ENCODE results near the gene MLST8. TPM values are rescaled to one million over a fixed set of nuclear protein-coding genes. Genes with fewer than 3 reads are reported as not detected.
"Not testable (repeated sequence)": the region's sequence is repeated elsewhere in the genome, so short reads cannot be mapped to it uniquely, and the experiment has no call there.

Gene MLST8
- total and polyA plus RNA-seq, 4 donors: 10.6 to 80.9 (median 52.9) TPM

DNA sequence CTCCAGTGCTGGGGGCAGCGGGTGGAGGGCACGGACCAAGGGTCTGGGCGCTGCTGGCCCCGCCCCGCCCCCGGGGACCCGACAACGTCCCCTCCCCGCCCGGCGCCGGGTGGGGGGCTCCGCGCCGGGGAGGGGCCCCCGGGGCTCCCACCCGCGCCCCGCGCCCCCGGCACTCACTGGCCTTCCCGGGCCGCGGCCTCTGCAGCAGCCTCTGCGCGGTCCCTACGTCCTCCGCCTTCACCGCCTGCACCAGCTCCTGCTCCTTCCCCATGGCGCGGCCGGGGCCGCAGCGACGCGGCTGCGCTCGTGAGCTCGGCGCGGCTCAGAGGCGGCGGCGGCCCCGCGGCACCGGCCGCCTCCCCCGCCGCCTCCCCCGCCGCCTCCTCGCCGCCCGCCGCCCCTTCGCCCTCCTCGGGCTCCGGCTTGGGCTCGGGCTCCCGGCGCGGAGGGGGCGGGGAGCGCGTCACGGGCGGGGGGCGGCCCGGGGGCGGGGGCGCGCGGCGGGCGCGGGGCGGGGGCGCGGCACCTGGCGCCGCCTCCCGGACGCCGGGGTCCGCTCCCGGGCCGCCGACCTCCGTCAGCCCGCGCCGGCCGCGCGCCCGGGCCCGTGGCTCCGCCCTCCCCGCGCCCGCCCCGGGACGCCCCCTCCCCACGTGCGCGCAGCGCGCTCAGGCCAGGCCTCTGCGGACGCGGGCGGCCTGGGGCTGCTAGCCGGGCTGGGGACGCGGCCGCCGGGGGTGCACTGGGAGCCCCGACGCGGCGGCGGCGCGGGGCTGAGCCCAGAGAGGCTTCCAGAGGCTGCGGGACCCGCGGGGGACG is 8.9 kb upstream of the MLST8 start, which contains the start of gene CASKIN1:
Gene CASKIN1, minus strand, starts transcription at position 444 of the 819 bp plus-strand sequence. Its CDS starts 173 bp downstream, at position 271.
- DNase-seq (ENCODE audit: low read depth in 4 of 6, low spot score in 6 of 6): peak in 2 of 6 donors; percentile 60 to 72
- WGBS (ENCODE audit: insufficient coverage): under 1% methylated on average over 102 of the region's 129 CpGs
- peak within 1 kb of the TSS; percentile 36 for H3K4me3 ChIP-seq (ENCODE audit: low read depth, low read length)
- no peaks in the 10 kb centered on the region for H3K9me3 ChIP-seq (ENCODE audit: control insufficient read depth, insufficient read depth, low read length)
- peaks cover 39% of the 10 kb centered on the region for H3K4me1 ChIP-seq (ENCODE audit: control insufficient read depth, insufficient read depth, low read length)
- peaks cover 3% of the 10 kb centered on the region for H3K27me3 ChIP-seq (ENCODE audit: control insufficient read depth, insufficient read depth, low read length)
- H3K36me3 ChIP-seq (ENCODE audit: control insufficient read depth, insufficient read depth, low read length): peaks cover 30% of the 10 kb centered on the region
- H3K27ac ChIP-seq (ENCODE audit: low read depth, low read length): no peak within 1 kb of the TSS

DNA sequence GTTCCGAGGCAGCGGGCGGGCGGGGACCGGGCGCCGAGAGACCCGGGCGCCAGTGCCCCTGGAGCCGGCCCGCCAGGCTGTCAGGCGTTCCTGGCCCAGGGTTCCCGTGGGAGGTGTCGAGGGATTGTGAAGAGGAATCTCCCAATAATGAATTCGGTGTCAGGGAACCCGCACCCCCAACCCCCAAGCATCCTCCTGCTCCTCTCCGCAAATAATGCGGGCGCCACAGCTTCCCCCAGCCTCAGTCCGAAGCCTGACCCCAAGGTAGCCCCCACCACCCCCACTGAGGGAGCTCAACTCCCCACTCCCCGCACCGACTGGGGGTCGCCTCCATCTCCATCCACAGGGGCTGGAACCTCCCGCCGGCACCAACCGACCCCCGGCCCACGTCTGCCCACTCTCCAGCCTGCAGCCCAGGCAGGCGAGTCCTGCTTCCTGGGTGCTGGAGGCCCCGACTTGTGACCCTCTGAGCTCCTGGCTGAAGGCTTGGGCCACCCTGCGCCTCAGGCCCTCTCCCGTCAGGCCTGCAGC is 8.2 kb upstream of the MLST8 start:
- Histone ChIP-seq H3K27me3 (ENCODE audit: control insufficient read depth, insufficient read depth, low read length) (peaks cover 3% of the 10 kb centered on the region), H3K4me3 (ENCODE audit: low read depth, low read length) (no peak overlapping the region), H3K27ac (ENCODE audit: low read depth, low read length) (no peak overlapping the region), H3K4me1 (ENCODE audit: control insufficient read depth, insufficient read depth, low read length) (peaks cover 33% of the 10 kb centered on the region), H3K36me3 (ENCODE audit: control insufficient read depth, insufficient read depth, low read length) (peaks cover 24% of the 10 kb centered on the region), H3K9me3 (ENCODE audit: control insufficient read depth, insufficient read depth, low read length) (no peaks in the 10 kb centered on the region)
- 22% methylated on average over 25 of the region's 32 CpGs for WGBS (ENCODE audit: insufficient coverage)
- DNase-seq (ENCODE audit: low read depth in 4 of 6, low spot score in 6 of 6): no peak

DNA sequence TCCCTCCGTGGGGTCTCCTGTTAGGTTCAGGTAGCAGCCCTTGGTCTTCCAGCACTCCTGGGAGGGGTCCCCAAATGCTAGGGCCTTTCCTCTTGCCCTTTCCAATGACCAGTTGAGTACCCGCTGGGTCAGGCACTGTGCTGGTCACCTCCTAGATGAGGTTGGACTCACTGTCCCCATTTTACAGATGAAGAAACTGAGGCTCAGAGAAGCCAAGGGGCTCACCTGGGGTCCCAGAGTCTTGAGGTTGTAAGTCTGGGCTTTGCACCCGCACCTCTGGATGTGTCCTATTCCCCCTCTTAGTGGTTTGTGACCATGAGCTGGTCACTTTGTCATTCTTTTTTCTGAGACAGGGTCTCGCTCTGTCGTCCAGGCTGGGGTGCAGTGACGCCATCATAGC is 7.5 kb upstream of the MLST8 start:
- H3K27me3 ChIP-seq (ENCODE audit: control insufficient read depth, insufficient read depth, low read length): peaks cover 3% of the 10 kb centered on the region
- H3K4me3 ChIP-seq (ENCODE audit: low read depth, low read length): no peak overlapping the region
- 80% methylated on average over 5 of the region's 6 CpGs for WGBS (ENCODE audit: insufficient coverage)
- peaks cover 17% of the 10 kb centered on the region for H3K36me3 ChIP-seq (ENCODE audit: control insufficient read depth, insufficient read depth, low read length)
- no peaks in the 10 kb centered on the region for H3K9me3 ChIP-seq (ENCODE audit: control insufficient read depth, insufficient read depth, low read length)
- peaks cover 29% of the 10 kb centered on the region for H3K4me1 ChIP-seq (ENCODE audit: control insufficient read depth, insufficient read depth, low read length)
- H3K27ac ChIP-seq (ENCODE audit: low read depth, low read length): no peak overlapping the region
- no peak for DNase-seq (ENCODE audit: low read depth in 4 of 6, low spot score in 6 of 6)

DNA sequence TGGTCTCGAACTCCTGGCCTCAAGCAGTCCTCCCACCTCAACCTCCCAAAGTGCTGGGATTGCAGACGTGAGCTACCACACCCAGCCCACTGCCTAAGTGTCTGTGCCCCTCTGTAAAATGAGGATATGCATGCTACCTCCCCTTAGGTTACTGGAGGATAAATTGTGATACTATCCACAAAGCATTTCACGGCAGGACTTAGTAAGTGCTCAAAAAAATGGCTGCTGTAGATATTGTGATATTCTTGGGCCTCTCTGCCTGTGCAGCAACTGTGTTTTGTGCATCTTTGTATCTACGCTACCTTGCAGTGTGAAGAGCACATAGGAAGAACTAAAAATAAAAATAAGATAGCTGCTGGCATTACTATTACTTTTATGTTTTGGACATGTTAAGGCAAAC is 7.0 kb upstream of the MLST8 start:
- no peak for DNase-seq (ENCODE audit: low read depth in 4 of 6, low spot score in 6 of 6)
- H3K36me3 ChIP-seq (ENCODE audit: control insufficient read depth, insufficient read depth, low read length): peaks cover 14% of the 10 kb centered on the region
- no peaks in the 10 kb centered on the region for H3K9me3 ChIP-seq (ENCODE audit: control insufficient read depth, insufficient read depth, low read length)
- WGBS (ENCODE audit: insufficient coverage): no CpG with 5 or more reads among the region's 4 CpGs
- H3K27ac ChIP-seq (ENCODE audit: low read depth, low read length): no peak overlapping the region
- H3K4me1 ChIP-seq (ENCODE audit: control insufficient read depth, insufficient read depth, low read length): peaks cover 29% of the 10 kb centered on the region
- H3K4me3 ChIP-seq (ENCODE audit: low read depth, low read length): no peak overlapping the region
- peaks cover 3% of the 10 kb centered on the region for H3K27me3 ChIP-seq (ENCODE audit: control insufficient read depth, insufficient read depth, low read length)

DNA sequence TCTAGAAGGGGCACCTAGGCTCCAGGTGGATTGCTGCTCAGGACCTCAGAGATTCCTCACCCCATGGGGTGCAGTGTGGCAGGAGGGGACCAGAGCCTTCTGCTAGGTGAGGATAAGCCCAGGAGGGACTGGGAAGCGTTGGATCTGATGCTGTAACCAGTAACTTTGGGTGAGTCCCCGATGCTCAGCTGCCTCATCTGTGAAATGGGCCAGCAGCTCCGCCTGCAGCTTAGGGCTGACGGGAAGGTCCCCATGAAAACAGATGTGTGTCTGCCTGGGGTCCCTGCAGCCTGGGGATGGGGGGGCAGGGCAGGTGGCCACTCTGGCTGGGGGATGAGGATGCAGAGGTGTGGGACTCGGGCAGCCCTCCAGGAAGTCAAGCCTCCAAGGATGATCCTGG is 6.2 kb upstream of the MLST8 start:
- H3K4me1 ChIP-seq (ENCODE audit: control insufficient read depth, insufficient read depth, low read length): peaks cover 23% of the 10 kb centered on the region
- peaks cover 7% of the 10 kb centered on the region for H3K36me3 ChIP-seq (ENCODE audit: control insufficient read depth, insufficient read depth, low read length)
- H3K27ac ChIP-seq (ENCODE audit: low read depth, low read length): no peak overlapping the region
- peaks cover 3% of the 10 kb centered on the region for H3K27me3 ChIP-seq (ENCODE audit: control insufficient read depth, insufficient read depth, low read length)
- H3K4me3 ChIP-seq (ENCODE audit: low read depth, low read length): no peak overlapping the region
- DNase-seq (ENCODE audit: low read depth in 4 of 6, low spot score in 6 of 6): no peak
- 76% methylated on average over 5 of the region's 5 CpGs for WGBS (ENCODE audit: insufficient coverage)
- no peaks in the 10 kb centered on the region for H3K9me3 ChIP-seq (ENCODE audit: control insufficient read depth, insufficient read depth, low read length)

DNA sequence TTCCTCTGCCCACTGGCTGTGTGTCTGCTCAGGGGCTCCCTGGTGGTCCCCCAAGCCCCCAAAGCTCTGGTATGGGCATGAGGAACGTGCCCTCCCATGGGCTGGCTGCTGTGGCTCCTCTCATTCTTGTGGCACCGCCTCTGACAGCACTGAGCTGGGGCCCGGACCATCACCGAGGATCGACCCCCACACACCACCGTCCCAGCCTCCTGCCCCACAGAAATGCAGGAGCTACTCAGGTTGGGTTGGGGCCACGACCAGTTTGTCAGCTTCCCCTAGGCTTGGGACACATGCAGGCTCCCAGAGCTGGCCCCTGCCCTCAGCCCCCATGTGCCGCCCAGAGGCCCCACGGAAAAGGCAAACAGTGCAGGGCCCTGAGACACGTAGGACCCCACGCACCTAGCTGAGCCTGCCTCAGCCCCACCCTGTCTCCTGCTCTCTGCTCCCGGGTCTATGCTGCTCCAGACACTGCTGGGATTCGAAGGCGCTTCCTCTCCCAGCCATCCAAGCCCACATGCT is 5.6 kb upstream of the MLST8 start:
- DNase-seq (ENCODE audit: low read depth in 4 of 6, low spot score in 6 of 6): no peak
- Histone ChIP-seq H3K9me3 (ENCODE audit: control insufficient read depth, insufficient read depth, low read length) (no peaks in the 10 kb centered on the region), H3K36me3 (ENCODE audit: control insufficient read depth, insufficient read depth, low read length) (peaks cover under 1% of the 10 kb centered on the region), H3K27me3 (ENCODE audit: control insufficient read depth, insufficient read depth, low read length) (peaks cover 3% of the 10 kb centered on the region), H3K4me3 (ENCODE audit: low read depth, low read length) (no peak overlapping the region), H3K27ac (ENCODE audit: low read depth, low read length) (no peak overlapping the region), H3K4me1 (ENCODE audit: control insufficient read depth, insufficient read depth, low read length) (peaks cover 20% of the 10 kb centered on the region)
- WGBS (ENCODE audit: insufficient coverage): 62% methylated on average over 14 of the region's 14 CpGs

DNA sequence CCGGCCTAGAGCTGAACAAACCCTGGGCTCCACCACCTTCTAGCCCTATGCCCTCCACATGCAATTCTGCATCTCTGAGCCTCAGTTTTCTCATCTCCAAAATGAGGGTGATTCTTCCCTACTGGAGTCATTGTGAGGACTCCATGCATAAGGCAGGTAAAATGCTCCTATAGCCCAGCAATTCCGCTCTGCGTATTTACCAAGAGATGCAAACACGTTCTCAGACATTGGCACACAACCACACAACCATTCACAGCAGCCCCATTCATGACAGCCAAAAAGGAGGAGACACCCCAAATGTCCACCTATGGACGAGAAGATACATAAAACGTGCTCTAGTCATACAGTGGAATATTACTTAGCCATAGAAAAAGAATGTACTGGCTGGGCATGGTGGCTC is 4.9 kb upstream of the MLST8 start:
- Histone ChIP-seq H3K27ac (ENCODE audit: low read depth, low read length) (no peak overlapping the region), H3K9me3 (ENCODE audit: control insufficient read depth, insufficient read depth, low read length) (no peaks in the 10 kb centered on the region), H3K4me3 (ENCODE audit: low read depth, low read length) (no peak overlapping the region), H3K36me3 (ENCODE audit: control insufficient read depth, insufficient read depth, low read length) (no peaks in the 10 kb centered on the region), H3K27me3 (ENCODE audit: control insufficient read depth, insufficient read depth, low read length) (peaks cover 3% of the 10 kb centered on the region), H3K4me1 (ENCODE audit: control insufficient read depth, insufficient read depth, low read length) (peaks cover 18% of the 10 kb centered on the region)
- 81% methylated on average over 4 of the region's 6 CpGs for WGBS (ENCODE audit: insufficient coverage)
- no peak for DNase-seq (ENCODE audit: low read depth in 4 of 6, low spot score in 6 of 6)

DNA sequence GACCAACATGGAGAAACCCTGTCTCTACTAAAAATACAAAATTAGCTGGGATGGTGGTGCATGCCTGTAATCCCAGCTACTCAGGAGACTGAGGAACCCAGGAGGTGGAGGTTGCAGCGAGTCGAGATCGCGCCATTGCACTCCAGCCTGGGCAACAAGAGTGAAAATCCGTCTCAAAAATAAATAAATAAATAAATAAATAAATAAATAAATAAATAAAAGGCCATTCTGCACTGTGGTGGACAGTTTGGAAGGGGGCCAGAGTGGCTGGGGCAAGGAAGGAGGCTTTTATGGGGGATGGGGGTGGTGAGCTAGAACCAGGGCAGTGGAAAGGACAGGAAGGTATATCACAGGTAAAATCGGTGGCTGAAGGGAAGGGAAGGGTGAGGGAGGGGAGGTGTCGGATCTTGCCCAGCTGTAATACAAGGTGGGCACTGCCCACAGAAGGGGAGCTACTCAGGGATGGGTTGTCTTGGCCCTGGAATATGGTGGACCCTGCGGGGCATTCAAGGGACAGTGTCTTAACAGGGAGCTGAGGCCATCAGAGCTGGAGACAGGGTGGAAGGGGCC is 2.0 kb upstream of the MLST8 start:
- Histone ChIP-seq H3K4me1 (ENCODE audit: control insufficient read depth, insufficient read depth, low read length) (peaks cover 27% of the 10 kb centered on the region), H3K36me3 (ENCODE audit: control insufficient read depth, insufficient read depth, low read length) (peaks cover 22% of the 10 kb centered on the region)
- WGBS (ENCODE audit: insufficient coverage): 100% methylated on average over 3 of the region's 8 CpGs
- not testable (repeated sequence) for H3K9me3 ChIP-seq (ENCODE audit: control insufficient read depth, insufficient read depth, low read length); H3K27me3 ChIP-seq (ENCODE audit: control insufficient read depth, insufficient read depth, low read length); DNase-seq (ENCODE audit: low read depth in 4 of 6, low spot score in 6 of 6); H3K27ac ChIP-seq (ENCODE audit: low read depth, low read length); H3K4me3 ChIP-seq (ENCODE audit: low read depth, low read length)

DNA sequence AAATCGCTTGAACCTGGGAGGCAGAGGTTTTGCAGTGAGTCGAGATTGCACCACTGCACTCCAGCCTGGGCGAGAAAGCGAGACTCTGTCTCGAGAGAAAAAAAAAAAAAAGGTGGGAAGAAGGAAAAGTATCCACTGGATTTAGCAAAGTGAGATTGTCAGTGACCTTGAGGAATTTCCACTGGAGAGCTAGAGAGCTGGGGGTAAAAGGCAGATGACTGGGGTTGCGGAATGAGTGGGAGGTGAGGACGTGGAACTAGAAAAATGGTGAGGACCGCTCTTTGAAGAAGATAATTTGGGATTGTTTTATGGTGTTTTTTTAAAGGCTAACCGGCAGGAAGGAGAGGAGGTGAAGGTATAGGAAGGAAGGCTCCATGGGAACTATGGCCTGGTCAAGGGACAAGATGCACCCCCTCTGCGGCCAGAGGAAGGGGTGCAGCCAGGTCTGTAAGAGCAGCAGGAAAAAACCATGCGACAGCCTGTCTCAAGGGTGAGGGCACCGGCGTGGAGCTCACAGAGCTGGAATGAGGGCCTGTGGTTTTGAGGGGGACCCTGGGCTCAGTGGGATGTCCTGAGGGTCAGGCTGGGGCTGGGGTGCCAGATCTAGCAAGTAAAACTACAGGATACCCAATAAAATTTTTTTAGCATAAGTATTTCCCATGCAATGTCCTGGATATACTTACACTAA is 694 bp upstream of the MLST8 start:
- Histone ChIP-seq H3K9me3 (ENCODE audit: control insufficient read depth, insufficient read depth, low read length) (no peaks in the 10 kb centered on the region), H3K27ac (ENCODE audit: low read depth, low read length) (peak overlapping the region; percentile 95), H3K4me1 (ENCODE audit: control insufficient read depth, insufficient read depth, low read length) (peaks cover 28% of the 10 kb centered on the region), H3K36me3 (ENCODE audit: control insufficient read depth, insufficient read depth, low read length) (peaks cover 35% of the 10 kb centered on the region), H3K4me3 (ENCODE audit: low read depth, low read length) (peak overlapping the region; percentile 90), H3K27me3 (ENCODE audit: control insufficient read depth, insufficient read depth, low read length) (no peaks in the 10 kb centered on the region)
- no peak for DNase-seq (ENCODE audit: low read depth in 4 of 6, low spot score in 6 of 6)
- 88% methylated on average over 9 of the region's 13 CpGs for WGBS (ENCODE audit: insufficient coverage)

All from spinal cord (tissue), 10 donors.